Fibroblast of lung (primary cell): ENCODE data around the gene SSUH2. TPM values are rescaled to one million over a fixed set of nuclear protein-coding genes. Genes with fewer than 3 reads are reported as not detected.
A peak's percentile ranks its signal among the peaks of the same experiment; 100 is the strongest.

Experiments
- DNase-seq, 2 donors: peaks; one replicate each; pipeline versions ENCODE4 v3.0.0 to v3.0.0-alpha.2; 2010; ENCODE audit warnings: low read depth in 2 of 2
- H2AFZ ChIP-seq: 2 replicates; pipeline ENCODE4 v1.5.1; 2012; ENCODE audit warnings: low read length, control low read depth, inconsistent platforms
- H3K27ac ChIP-seq: 2 replicates; pipeline ENCODE4 v1.5.1; 2011; ENCODE audit warnings: low read length, control low read depth; ENCODE audit not compliant: insufficient read depth
- H3K27me3 ChIP-seq: 2 replicates; pipeline ENCODE4 v1.5.1; 2011; ENCODE audit warnings: mild to moderate bottlenecking, low read length; ENCODE audit not compliant: control insufficient read depth, insufficient read depth
- H3K36me3 ChIP-seq: 2 replicates; pipeline ENCODE4 v1.5.1; 2011; ENCODE audit warnings: low read length; ENCODE audit not compliant: control insufficient read depth, insufficient read depth
- H3K4me1 ChIP-seq: 2 replicates; pipeline ENCODE4 v1.5.1; 2011; ENCODE audit warnings: low read length; ENCODE audit not compliant: control insufficient read depth, insufficient read depth; ENCODE audit errors: extremely low read depth
- H3K4me2 ChIP-seq: 2 replicates; pipeline ENCODE4 v1.5.1; 2011; ENCODE audit warnings: low read length, control low read depth; ENCODE audit not compliant: insufficient read depth; ENCODE audit errors: extremely low read depth
- H3K4me3 ChIP-seq, 4 experiments: fragments of 200-600 bp in 1 of 4; sonication (generic) in 1 of 4; replicated peaks in 1 of 4; 2 replicates each; pipeline ENCODE4 v1.5.1; 2011 to 2016; ENCODE audit warnings: low read length in 4 of 4, low read depth in 3 of 4, mild to moderate bottlenecking in 3 of 4, control low read depth in 2 of 4, inconsistent platforms in 1 of 4, mixed read lengths in 1 of 4; ENCODE audit not compliant: insufficient read depth in 1 of 4; ENCODE audit errors: control extremely low read depth in 1 of 4
- H3K79me2 ChIP-seq: 2 replicates; pipeline ENCODE4 v1.5.1; 2012; ENCODE audit warnings: mild to moderate bottlenecking, low read length, inconsistent platforms; ENCODE audit not compliant: control insufficient read depth, insufficient read depth
- H3K9ac ChIP-seq: 2 replicates; pipeline ENCODE4 v1.5.1; 2011; ENCODE audit warnings: mild to moderate bottlenecking, low read length, control low read depth; ENCODE audit not compliant: insufficient read depth
- H3K9me3 ChIP-seq: 2 replicates; pipeline ENCODE4 v1.5.1; 2012; ENCODE audit warnings: low read depth, low read length; ENCODE audit not compliant: control insufficient read depth, insufficient read depth
- H4K20me1 ChIP-seq: 2 replicates; pipeline ENCODE4 v1.5.1; 2011; ENCODE audit warnings: low read length; ENCODE audit not compliant: control insufficient read depth, insufficient read depth; ENCODE audit errors: extremely low read depth
- CTCF ChIP-seq, 2 donors: IDR thresholded peaks in 1 of 2; conservative IDR thresholded peaks in 1 of 2; 1 replicate in 1 of 2; 2 replicates in 1 of 2; pipeline ENCODE4 v1.5.1; 2011 to 2012; ENCODE audit warnings: low read length in 2 of 2, control low read depth in 1 of 2, inconsistent platforms in 1 of 2, low read depth in 1 of 2, mild to moderate bottlenecking in 1 of 2
- EZH2 ChIP-seq: IDR thresholded peaks from 2 replicates; pipeline ENCODE4 v1.5.1; 2012; ENCODE audit warnings: low read length, control low read depth, mild to moderate bottlenecking; ENCODE audit errors: missing control alignments
- polyA plus RNA-seq, 2 donors: library from polyadenylated mRNA; depleted of rRNA in 1 of 2; stranded (reverse) in 1 of 2; unstranded in 1 of 2; fragments of >200 nt; gene quantifications; 2 replicates each; pipeline ENCODE4 v1.2.1, GENCODE V29; 2011 to 2012; ENCODE audit warnings: missing spikeins in 1 of 2
- total RNA-seq: library from RNA; depleted of rRNA; stranded (reverse); fragments of >200 nt; gene quantifications from 2 replicates; pipeline ENCODE4 v1.2.1, GENCODE V29; 2014

SSUH2 gene
- total and polyA plus RNA-seq, 2 donors (not counting 1 experiment from before 2014, with no cell fraction given) = 0.02 TPM; not detected in 1

- no peak overlapping the region for H2AFZ ChIP-seq
- no peaks in the 10 kb centered on the region for H3K27me3 ChIP-seq
- H4K20me1 ChIP-seq = no peaks in the 10 kb centered on the region
- H3K4me2 ChIP-seq = no peak overlapping the region
- H3K36me3 ChIP-seq = no peaks in the 10 kb centered on the region
- H3K27ac ChIP-seq = peak overlapping the region; percentile 76
- H3K4me1 ChIP-seq = peaks cover 22% of the 10 kb centered on the region
- H3K4me3 ChIP-seq = no peak overlapping the region
- H3K9me3 ChIP-seq = no peaks in the 10 kb centered on the region
- H3K9ac ChIP-seq = no peak overlapping the region
- DNase-seq = peak; percentile 63 to 97
- no peak for TF ChIP-seq CTCF (conservative IDR thresholded peaks at IDR 0.05 in 1 of 2, IDR thresholded peaks at IDR 0.05 in 1 of 2; ENCODE audit: low read depth in 1 of 2, low read length in 2 of 2)
- TF ChIP-seq EZH2 = no peak
- no peaks in the 10 kb centered on the region for H3K79me2 ChIP-seq
Measured at GRCh38 chr3:8576841-8577571, 67.6 kb downstream of the SSUH2 start.

GRCh38 chr3:8576436-8576835 is 68.2 kb downstream of the SSUH2 start:
- Histone ChIP-seq H3K9ac (no peak overlapping the region), H3K27ac (peak overlapping the region; percentile 76), H3K9me3 (no peaks in the 10 kb centered on the region), H3K79me2 (no peaks in the 10 kb centered on the region), H2AFZ (no peak overlapping the region), H3K36me3 (no peaks in the 10 kb centered on the region), H4K20me1 (no peaks in the 10 kb centered on the region), H3K27me3 (no peaks in the 10 kb centered on the region), H3K4me3 (no peak overlapping the region), H3K4me1 (peaks cover 22% of the 10 kb centered on the region), H3K4me2 (no peak overlapping the region)
- DNase-seq = no peak
- TF ChIP-seq EZH2 (no peak), CTCF (conservative IDR thresholded peaks at IDR 0.05 in 1 of 2, IDR thresholded peaks at IDR 0.05 in 1 of 2; ENCODE audit: low read depth in 1 of 2, low read length in 2 of 2) (no peak)

DNA sequence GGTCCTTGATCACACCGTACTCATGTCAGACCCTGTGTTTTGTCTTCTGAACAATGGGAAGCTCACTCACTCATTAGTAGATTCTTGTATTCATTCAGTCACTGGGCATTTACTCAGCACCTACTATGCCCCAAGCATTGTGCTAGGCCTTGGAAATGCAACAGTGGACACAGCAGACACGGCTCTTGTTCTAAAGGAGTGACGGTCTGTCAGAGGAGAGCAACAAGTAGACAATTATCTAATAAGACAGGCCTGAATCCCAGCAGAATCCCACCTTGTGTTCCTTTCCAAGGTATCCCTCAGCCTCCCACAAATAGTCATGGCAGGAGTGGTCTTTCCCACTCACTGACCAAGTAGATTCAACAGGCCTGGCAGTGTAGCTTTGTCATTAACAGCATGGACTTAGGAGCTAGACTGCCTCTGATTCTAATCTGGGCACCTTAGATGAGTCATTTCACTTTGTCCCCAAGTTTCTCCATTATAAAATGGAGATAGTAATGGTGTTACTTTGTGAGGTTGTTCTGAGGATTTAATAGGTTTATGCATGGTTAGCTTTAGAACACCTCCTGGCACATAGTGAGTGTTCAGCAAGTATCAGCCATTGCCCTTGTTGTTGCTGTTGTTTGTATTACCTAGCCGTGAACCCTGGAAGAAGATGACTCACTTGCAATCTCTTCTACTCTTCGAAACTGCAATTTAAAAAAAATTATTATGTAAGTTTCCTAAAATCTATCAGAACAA is 69.1 kb downstream of the SSUH2 start:
- Histone ChIP-seq H3K36me3 (no peaks in the 10 kb centered on the region), H3K27ac (no peak overlapping the region)

More for the DNA sequence above, 69.1 kb downstream of the SSUH2 start:
- H2AFZ ChIP-seq = no peak overlapping the region
- H3K4me3 ChIP-seq = no peak overlapping the region
- DNase-seq = peak; percentile 40 to 63
- no peak for TF ChIP-seq CTCF (conservative IDR thresholded peaks at IDR 0.05 in 1 of 2, IDR thresholded peaks at IDR 0.05 in 1 of 2; ENCODE audit: low read depth in 1 of 2, low read length in 2 of 2)
- no peak for TF ChIP-seq EZH2
- H3K9ac ChIP-seq = no peak overlapping the region
- peaks cover 22% of the 10 kb centered on the region for H3K4me1 ChIP-seq
- peak overlapping the region; percentile 10 for H3K4me2 ChIP-seq
- no peaks in the 10 kb centered on the region for H3K79me2 ChIP-seq
- no peaks in the 10 kb centered on the region for H4K20me1 ChIP-seq
- H3K9me3 ChIP-seq = no peaks in the 10 kb centered on the region
- no peaks in the 10 kb centered on the region for H3K27me3 ChIP-seq
